Measurements from ENCODE around the gene MMP7.

DNA sequence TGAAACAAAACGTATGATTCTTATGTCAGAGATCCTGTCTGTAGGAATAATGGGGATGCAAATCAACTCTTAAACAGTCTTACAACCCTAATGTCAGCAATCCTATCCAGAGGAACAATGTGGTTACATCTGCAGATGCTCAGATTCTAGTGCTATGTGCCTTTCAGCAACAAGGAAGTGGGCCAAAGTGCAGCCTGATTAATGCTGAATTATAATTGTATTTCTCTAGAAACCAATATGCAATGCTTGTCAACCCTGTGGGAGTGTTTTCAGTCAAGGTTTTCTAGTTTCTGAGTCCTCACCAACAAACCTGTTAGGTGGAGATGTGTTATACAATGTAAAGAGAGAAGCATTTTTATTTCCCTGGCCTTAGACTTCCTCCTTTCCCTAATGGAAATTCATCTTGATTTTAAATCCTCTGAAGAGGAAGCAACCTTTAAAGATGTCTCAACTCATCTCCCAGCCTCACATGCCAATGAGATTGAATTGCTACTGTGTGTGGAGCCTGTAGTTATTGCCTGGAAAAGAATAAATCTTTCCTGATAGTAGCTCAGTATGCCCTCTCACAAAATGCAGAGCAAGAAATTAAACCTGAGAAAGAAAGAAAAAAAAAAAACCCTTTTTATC, 51.8 kb downstream of the MMP7 start:
- TF ChIP-seq FOXJ3 (CRISPR knock-in tag; IDR thresholded peaks at IDR 0.05) (no peak), EP300 (IDR thresholded peaks at IDR 0.05; ENCODE audit: borderline replicate concordance in 1 of 2, low read depth in 1 of 2, low read length in 1 of 2) (no peak), TAF1 (IDR thresholded peaks at IDR 0.05; ENCODE audit: borderline replicate concordance, low read depth, low read length) (no peak), SMC3 (IDR thresholded peaks at IDR 0.05; ENCODE audit: low read depth, low read length) (no peak), YY1 (IDR thresholded peaks at IDR 0.05; ENCODE audit: low read depth) (no peak), SIN3A (IDR thresholded peaks at IDR 0.05; ENCODE audit: borderline replicate concordance, low read depth, low read length) (no peak), MEF2A (IDR thresholded peaks at IDR 0.05; ENCODE audit: borderline replicate concordance, low read depth) (no peak), EZH2phosphoT487 (IDR thresholded peaks at IDR 0.05; ENCODE audit: borderline replicate concordance, low read depth) (no peak)
- TF ChIP-seq, protein P1, sequence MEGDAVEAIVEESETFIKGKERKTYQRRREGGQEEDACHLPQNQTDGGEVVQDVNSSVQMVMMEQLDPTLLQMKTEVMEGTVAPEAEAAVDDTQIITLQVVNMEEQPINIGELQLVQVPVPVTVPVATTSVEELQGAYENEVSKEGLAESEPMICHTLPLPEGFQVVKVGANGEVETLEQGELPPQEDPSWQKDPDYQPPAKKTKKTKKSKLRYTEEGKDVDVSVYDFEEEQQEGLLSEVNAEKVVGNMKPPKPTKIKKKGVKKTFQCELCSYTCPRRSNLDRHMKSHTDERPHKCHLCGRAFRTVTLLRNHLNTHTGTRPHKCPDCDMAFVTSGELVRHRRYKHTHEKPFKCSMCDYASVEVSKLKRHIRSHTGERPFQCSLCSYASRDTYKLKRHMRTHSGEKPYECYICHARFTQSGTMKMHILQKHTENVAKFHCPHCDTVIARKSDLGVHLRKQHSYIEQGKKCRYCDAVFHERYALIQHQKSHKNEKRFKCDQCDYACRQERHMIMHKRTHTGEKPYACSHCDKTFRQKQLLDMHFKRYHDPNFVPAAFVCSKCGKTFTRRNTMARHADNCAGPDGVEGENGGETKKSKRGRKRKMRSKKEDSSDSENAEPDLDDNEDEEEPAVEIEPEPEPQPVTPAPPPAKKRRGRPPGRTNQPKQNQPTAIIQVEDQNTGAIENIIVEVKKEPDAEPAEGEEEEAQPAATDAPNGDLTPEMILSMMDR (IDR thresholded peaks at IDR 0.05): no peak
- TF ChIP-seq, protein P2, sequence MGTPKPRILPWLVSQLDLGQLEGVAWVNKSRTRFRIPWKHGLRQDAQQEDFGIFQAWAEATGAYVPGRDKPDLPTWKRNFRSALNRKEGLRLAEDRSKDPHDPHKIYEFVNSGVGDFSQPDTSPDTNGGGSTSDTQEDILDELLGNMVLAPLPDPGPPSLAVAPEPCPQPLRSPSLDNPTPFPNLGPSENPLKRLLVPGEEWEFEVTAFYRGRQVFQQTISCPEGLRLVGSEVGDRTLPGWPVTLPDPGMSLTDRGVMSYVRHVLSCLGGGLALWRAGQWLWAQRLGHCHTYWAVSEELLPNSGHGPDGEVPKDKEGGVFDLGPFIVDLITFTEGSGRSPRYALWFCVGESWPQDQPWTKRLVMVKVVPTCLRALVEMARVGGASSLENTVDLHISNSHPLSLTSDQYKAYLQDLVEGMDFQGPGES (IDR thresholded peaks at IDR 0.05; ENCODE audit: low read depth, low read length): no peak

Measured in SK-N-SH (cell line).